Activated CD8-positive, alpha-beta memory T cell treated with anti-CD3 and anti-CD28 coated beads, Interleukin-2, amount 50 U/mL, for 24 hours (primary cell): Measurements from ENCODE around the gene FOSL2.

Experiments
- DNase-seq: peaks from one replicate; pipeline ENCODE4 v3.0.0-alpha.2; 2020; ENCODE audit errors: extremely low read depth

Gene FOSL2

GRCh38 chr2:28374331-28374730 is 18.3 kb upstream of the FOSL2 start:
- DNase-seq = no peak

- no peak for DNase-seq
Observed at GRCh38 chr2:28375236-28375635, 17.4 kb upstream of the FOSL2 start.

- DNase-seq = no peak
Observed at GRCh38 chr2:28375742-28376631, 16.7 kb upstream of the FOSL2 start.

- DNase-seq = no peak
Observed at GRCh38 chr2:28377195-28377816, 15.4 kb upstream of the FOSL2 start.

- DNase-seq = no peak
Observed at GRCh38 chr2:28377984-28378678, 14.5 kb upstream of the FOSL2 start.

GRCh38 chr2:28378679-28379584 is 13.7 kb upstream of the FOSL2 start:
- no peak for DNase-seq

GRCh38 chr2:28380219-28380618 is 12.4 kb upstream of the FOSL2 start:
- no peak for DNase-seq

- DNase-seq = no peak
Observed at GRCh38 chr2:28381225-28382180, 11.2 kb upstream of the FOSL2 start.

- no peak for DNase-seq
Observed at GRCh38 chr2:28382755-28383154, 9.9 kb upstream of the FOSL2 start.

GRCh38 chr2:28387082-28387960 is 5.3 kb upstream of the FOSL2 start:
- no peak for DNase-seq

GRCh38 chr2:28389399-28390240 is 3.0 kb upstream of the FOSL2 start:
- DNase-seq = no peak

GRCh38 chr2:28390241-28390745 is 2.4 kb upstream of the FOSL2 start:
- DNase-seq = peak; percentile 78

- no peak for DNase-seq
Observed at GRCh38 chr2:28390746-28391563, 1.7 kb upstream of the FOSL2 start.

- no peak for DNase-seq
Observed at GRCh38 chr2:28391564-28392296, 928 bp upstream of the FOSL2 start.

GRCh38 chr2:28393114-28393836 is 617 bp downstream of the FOSL2 start:
- no peak for DNase-seq

GRCh38 chr2:28394331-28394877 is 1.7 kb downstream of the FOSL2 start:
- DNase-seq = no peak
